ENCODE results near the gene HFE.

The HFE gene

GRCh38 chr6:26128013-26128771 is 41.0 kb downstream of the HFE start:
- TF ChIP-seq SUZ12 (IDR thresholded peaks at IDR 0.05) (no peak), ZNF384 (IDR thresholded peaks at IDR 0.05) (no peak), FOXK2 (IDR thresholded peaks at IDR 0.05) (no peak), BHLHE40 (IDR thresholded peaks at IDR 0.05; ENCODE audit: borderline replicate concordance) (no peak), NFRKB (IDR thresholded peaks at IDR 0.05) (no peak), LEF1 (IDR thresholded peaks at IDR 0.05; ENCODE audit: borderline replicate concordance) (no peak), ELF4 (IDR thresholded peaks at IDR 0.05) (no peak), HDGF (IDR thresholded peaks at IDR 0.05; ENCODE audit: borderline replicate concordance) (no peak)

GRCh38 chr6:26129656-26130055 is 42.4 kb downstream of the HFE start:
- DNase-seq (ENCODE audit: extremely low spot score): no peak
- POLR2A ChIA-PET: interaction anchor here (4.9 kb wide), 1 partner anchor 28 kb away, joined by 34 read pairs; a partner anchor contains a TSS
- CTCF ChIA-PET: no interaction called here
- TF ChIP-seq CTBP1 (IDR thresholded peaks at IDR 0.05; ENCODE audit: borderline replicate concordance) (no peak), BHLHE40 (IDR thresholded peaks at IDR 0.05; ENCODE audit: borderline replicate concordance) (no peak), L3MBTL2 (conservative IDR thresholded peaks at IDR 0.05) (no peak)

More at GRCh38 chr6:26128013-26128771, 41.0 kb downstream of the HFE start:
- CTCF ChIA-PET: no interaction called here
- DNase-seq (ENCODE audit: extremely low spot score): no peak
- POLR2A ChIA-PET: interaction anchor here (0.7 to 6.9 kb wide), 2 partner anchors 31 to 107 kb away, joined by 3 to 822 read pairs; a partner anchor contains a TSS

DNA sequence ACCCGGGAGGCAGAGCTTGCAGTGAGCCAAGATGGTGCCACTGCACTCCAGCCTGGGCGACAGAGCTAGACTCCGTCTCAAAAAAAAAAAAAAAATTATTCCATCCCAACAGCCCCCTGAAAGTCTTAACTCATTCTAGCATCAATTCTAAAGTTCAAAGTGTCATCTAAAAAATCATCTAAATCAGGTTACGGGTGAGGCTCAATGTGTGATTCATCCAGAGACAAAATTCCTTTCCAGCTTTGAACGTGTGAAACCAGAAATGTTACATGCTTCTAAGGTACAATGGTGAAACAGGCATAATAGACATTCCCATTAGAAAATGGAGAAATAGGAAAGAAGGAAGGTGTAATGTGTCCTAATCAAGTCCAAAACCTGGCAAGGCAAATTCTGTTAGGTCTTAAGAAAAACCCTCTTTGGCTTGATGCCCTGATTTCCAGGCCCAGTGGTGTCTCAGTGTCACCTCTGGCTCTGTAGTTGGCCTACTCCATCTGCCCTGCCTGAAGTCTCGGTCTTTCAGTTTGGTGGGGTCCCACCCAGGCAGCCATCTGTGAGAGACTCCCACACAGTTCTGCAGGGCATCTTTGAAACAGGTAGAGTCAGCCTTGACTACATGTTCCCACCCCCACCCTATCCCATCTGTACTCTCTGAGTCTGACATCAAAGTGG is 43.5 kb downstream of the HFE start:
- no peak for TF ChIP-seq BHLHE40 (IDR thresholded peaks at IDR 0.05; ENCODE audit: borderline replicate concordance)

DNA sequence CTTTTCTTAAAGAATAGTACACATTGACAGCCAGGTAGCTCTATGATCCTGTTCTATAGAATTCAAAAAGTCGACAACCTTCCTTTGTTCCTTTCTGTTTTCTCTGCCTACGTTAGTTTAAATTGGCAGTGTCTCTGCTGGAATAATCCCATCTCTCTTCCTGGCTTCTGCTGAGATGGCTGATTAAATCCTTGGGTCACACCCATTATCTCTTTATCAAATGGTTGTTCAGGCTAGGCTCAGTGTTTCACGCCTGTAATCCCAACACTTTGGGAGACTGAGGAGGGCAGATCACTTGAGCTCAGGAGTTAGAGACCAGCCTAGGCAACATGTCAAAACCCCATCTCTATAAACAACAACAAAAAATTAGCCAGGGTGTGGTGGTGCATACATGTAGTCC is 44.4 kb downstream of the HFE start:
- ChIA-PET POLR2A (interaction anchor here (1.0 to 4.9 kb wide), 2 partner anchors 24 to 26 kb away, joined by 3 to 34 read pairs; a partner anchor contains a TSS), CTCF (no interaction called here)
- TF ChIP-seq BHLHE40 (IDR thresholded peaks at IDR 0.05; ENCODE audit: borderline replicate concordance): no peak
- no peak for TF ChIP-seq FOXM1 (IDR thresholded peaks at IDR 0.05; ENCODE audit: borderline replicate concordance)
- no peak for TF ChIP-seq ZNF384 (IDR thresholded peaks at IDR 0.05)
- DNase-seq (ENCODE audit: extremely low spot score): no peak

More for the DNA sequence above, 43.5 kb downstream of the HFE start:
- no peak for DNase-seq (ENCODE audit: extremely low spot score)
- ChIA-PET CTCF (no interaction called here), POLR2A (interaction anchor here (1.4 to 4.9 kb wide), 2 partner anchors 27 to 58 kb away, joined by 4 to 34 read pairs; a partner anchor contains a TSS)

GRCh38 chr6:26133730-26134129 is 46.5 kb downstream of the HFE start:
- TF ChIP-seq ZNF384 (IDR thresholded peaks at IDR 0.05) (no peak), L3MBTL2 (conservative IDR thresholded peaks at IDR 0.05) (no peak), SP1 (IDR thresholded peaks at IDR 0.05) (no peak), SUZ12 (IDR thresholded peaks at IDR 0.05) (no peak), BHLHE40 (IDR thresholded peaks at IDR 0.05; ENCODE audit: borderline replicate concordance) (no peak), CTBP1 (IDR thresholded peaks at IDR 0.05; ENCODE audit: borderline replicate concordance) (no peak), FOXM1 (IDR thresholded peaks at IDR 0.05; ENCODE audit: borderline replicate concordance) (no peak)
- ChIA-PET CTCF (interaction anchor here (0.6 kb wide), 1 partner anchor 23 kb away, joined by 3 read pairs; no protein-coding TSS in a partner anchor), POLR2A (interaction anchor here (0.6 to 4.9 kb wide), 5 partner anchors 8 to 66 kb away, joined by 3 to 34 read pairs (median 5); a partner anchor contains a TSS)
- DNase-seq (ENCODE audit: extremely low spot score): no peak

DNA sequence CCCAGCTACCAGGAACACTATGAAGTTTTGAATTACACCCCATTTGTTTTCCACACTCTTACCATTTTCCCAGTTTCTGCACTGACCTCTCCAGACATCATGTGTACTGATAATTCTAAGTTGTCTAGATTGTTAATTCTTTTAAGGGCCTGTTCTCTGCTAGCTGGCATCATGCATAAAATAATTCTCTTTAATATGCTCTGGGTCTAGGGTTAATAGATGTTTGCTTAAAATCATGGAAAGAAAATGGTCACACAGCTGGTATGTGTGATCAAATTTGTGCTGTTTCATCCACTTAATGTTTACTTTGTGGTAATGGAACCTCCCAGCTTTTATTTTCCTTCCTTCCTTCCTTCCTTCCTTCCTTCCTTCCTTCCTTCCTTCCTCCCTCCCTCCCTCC is 49.1 kb downstream of the HFE start:
- TF ChIP-seq BHLHE40 (IDR thresholded peaks at IDR 0.05; ENCODE audit: borderline replicate concordance) (no peak), ELF4 (IDR thresholded peaks at IDR 0.05) (no peak), LEF1 (IDR thresholded peaks at IDR 0.05; ENCODE audit: borderline replicate concordance) (no peak), NFRKB (IDR thresholded peaks at IDR 0.05) (no peak), PKNOX1 (IDR thresholded peaks at IDR 0.05) (no peak), CTBP1 (IDR thresholded peaks at IDR 0.05; ENCODE audit: borderline replicate concordance) (no peak), ZNF384 (IDR thresholded peaks at IDR 0.05) (no peak), TARDBP (IDR thresholded peaks at IDR 0.05) (no peak)
- CTCF ChIA-PET: no interaction called here
- DNase-seq (ENCODE audit: extremely low spot score): no peak
- POLR2A ChIA-PET: interaction anchor here (1.8 to 2.1 kb wide), 4 partner anchors 10 to 21 kb away, joined by 5 to 33 read pairs (median 14); a partner anchor contains a TSS

- ChIA-PET POLR2A (interaction anchor here (0.6 to 5.6 kb wide), 3 partner anchors 17 to 36 kb away, joined by 3 to 47 read pairs (median 10); a partner anchor contains a TSS), CTCF (no interaction called here)
- DNase-seq (ENCODE audit: extremely low spot score): no peak
- no peak for TF ChIP-seq ZNF384 (IDR thresholded peaks at IDR 0.05)
- TF ChIP-seq ARNT (IDR thresholded peaks at IDR 0.05): no peak
- TF ChIP-seq TARDBP (IDR thresholded peaks at IDR 0.05): no peak
- no peak for TF ChIP-seq CTBP1 (IDR thresholded peaks at IDR 0.05; ENCODE audit: borderline replicate concordance)
- no peak for TF ChIP-seq SP1 (IDR thresholded peaks at IDR 0.05)
- TF ChIP-seq L3MBTL2 (conservative IDR thresholded peaks at IDR 0.05): no peak
- TF ChIP-seq ELF4 (IDR thresholded peaks at IDR 0.05): no peak
- TF ChIP-seq NFRKB (IDR thresholded peaks at IDR 0.05): no peak
- TF ChIP-seq FOXM1 (IDR thresholded peaks at IDR 0.05; ENCODE audit: borderline replicate concordance): no peak
Measured at GRCh38 chr6:26140254-26140966, 53.2 kb downstream of the HFE start.
